Peyer's patch (tissue), 4 donors: ENCODE data around the gene CACNA1S.

Experiments used
- POLR2A ChIP-seq, 2 donors: fragments of 450-650 bp; IDR thresholded peaks; one replicate each; pipeline ENCODE4 v1.5.1; 2017; ENCODE audit warnings: antibody characterized with exemption in 2 of 2, mild to moderate bottlenecking in 2 of 2, moderate library complexity in 2 of 2
- TF ChIP-seq, protein P1 (sequence below), 6 experiments: fragments of 450-650 bp in 4 of 6; fragments of 200-600 bp in 2 of 6; sonication (generic) in 1 of 6; IDR thresholded peaks; one replicate each; pipeline ENCODE4 v1.5.1; 2017 to 2019; ENCODE audit warnings: antibody characterized with exemption in 6 of 6, mild to moderate bottlenecking in 3 of 6, moderate library complexity in 1 of 6

DNA sequence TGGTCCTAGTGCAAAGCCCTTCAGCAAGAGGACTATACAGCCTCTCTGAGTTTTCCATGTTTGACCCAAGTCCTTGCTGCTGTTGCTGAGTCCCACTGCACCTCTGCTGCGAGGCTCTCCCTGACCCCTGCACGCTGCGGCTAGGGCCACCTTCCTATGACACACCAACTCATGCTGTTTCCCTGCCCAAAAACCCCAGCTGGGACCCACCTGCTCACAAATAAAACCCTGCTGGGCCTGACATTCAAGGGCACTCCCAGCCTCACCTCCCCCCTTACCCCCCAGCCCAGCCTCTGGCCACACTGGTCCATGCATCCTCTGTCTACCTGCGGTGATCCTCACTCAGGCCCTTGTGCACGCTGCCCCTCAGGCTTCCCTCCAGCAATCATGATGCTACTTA is 27.1 kb upstream of the CACNA1S start:
- TF ChIP-seq, protein P1, sequence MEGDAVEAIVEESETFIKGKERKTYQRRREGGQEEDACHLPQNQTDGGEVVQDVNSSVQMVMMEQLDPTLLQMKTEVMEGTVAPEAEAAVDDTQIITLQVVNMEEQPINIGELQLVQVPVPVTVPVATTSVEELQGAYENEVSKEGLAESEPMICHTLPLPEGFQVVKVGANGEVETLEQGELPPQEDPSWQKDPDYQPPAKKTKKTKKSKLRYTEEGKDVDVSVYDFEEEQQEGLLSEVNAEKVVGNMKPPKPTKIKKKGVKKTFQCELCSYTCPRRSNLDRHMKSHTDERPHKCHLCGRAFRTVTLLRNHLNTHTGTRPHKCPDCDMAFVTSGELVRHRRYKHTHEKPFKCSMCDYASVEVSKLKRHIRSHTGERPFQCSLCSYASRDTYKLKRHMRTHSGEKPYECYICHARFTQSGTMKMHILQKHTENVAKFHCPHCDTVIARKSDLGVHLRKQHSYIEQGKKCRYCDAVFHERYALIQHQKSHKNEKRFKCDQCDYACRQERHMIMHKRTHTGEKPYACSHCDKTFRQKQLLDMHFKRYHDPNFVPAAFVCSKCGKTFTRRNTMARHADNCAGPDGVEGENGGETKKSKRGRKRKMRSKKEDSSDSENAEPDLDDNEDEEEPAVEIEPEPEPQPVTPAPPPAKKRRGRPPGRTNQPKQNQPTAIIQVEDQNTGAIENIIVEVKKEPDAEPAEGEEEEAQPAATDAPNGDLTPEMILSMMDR (IDR thresholded peaks at IDR 0.05) = no peak
- TF ChIP-seq POLR2A (IDR thresholded peaks at IDR 0.05) = no peak
